ENCODE results near the gene CCDC150. TPM values are rescaled to one million over a fixed set of nuclear protein-coding genes. Genes with fewer than 3 reads are reported as not detected.

CCDC150 gene
- total RNA-seq: 3.5 and 4.4 TPM in 2 replicates

DNA sequence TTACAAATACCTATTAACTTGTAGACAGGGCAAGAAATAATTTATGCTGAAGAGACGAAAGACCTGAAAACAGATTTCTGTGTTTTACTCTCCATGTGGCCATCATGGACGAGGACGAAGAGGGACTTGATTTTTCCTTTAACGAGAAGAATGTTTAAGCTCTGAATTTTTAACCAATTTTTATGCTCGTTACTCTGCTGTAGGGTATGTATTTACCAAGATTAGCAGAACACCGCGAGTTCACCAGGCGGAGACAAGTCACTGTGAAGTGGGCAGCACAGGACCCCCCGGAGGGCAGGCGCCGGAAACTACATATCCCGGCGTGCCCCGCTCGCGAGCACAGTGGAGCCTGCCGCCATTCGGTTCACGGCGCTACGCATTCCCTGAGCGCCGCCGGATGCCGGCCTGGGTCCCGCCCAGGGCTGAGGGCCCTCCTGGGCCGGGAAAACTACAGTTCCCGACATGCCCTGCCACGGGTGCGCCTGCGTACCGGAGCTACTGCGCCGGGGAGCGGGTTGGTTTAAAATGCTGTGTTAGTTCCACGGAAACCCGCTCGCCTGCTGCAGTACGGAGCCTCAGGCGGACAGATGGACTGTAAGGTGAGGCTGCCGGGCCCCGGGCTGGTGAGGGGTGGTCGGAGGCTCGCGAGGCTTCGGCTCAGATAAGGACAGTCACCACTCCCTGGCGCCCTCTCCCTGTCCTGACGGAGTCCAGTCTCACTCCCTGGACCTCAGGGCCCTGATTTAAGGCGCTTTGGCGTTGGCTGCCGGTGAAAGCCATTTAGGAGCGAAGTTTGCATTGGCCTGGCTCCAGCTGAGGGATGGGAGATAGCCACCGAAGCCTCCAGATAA is at the start of gene CCDC150:
Gene CCDC150 (plus strand): TSS at position 536 of the 851 bp plus-strand sequence. CDS start 52 bp downstream, at position 588.
- DNase-seq (ENCODE audit: low read depth): peak; percentile 74
- no peaks in the 10 kb centered on the region for H3K27me3 ChIP-seq (ENCODE audit: control insufficient read depth, insufficient read depth, low read length)
- TF ChIP-seq CTCF (IDR thresholded peaks at IDR 0.05; ENCODE audit: insufficient read depth, low read length, poor library complexity, severe bottlenecking): peak; percentile 22

DNA sequence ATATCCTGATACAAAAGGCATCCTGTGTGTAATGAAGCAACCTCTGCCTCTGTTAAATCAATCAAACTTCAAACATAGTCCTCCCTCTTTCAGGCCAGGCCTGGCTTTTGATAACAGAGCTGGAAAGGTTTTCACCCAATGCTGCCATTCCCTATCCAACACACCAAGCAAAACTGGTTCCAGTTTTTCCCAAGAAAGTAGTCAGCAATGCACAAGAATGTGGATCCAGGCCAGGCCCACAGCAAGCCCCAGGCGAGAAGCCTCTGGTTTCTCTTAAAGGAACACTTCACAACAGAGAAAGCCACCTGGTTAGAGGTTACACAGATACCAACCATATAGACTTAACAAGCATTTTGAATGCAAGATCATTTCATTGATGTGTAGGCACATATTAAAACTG is 49.2 kb upstream of the CCDC150 start:
- Histone ChIP-seq H3K36me3 (ENCODE audit: control insufficient read depth, insufficient read depth, low read length) (no peaks in the 10 kb centered on the region), H3K4me3 (ENCODE audit: low read depth, low read length) (no peak overlapping the region), H3K27me3 (ENCODE audit: control insufficient read depth, insufficient read depth, low read length) (peaks cover 4% of the 10 kb centered on the region)
- TF ChIP-seq CTCF (IDR thresholded peaks at IDR 0.05; ENCODE audit: insufficient read depth, low read length, poor library complexity, severe bottlenecking): no peak
- DNase-seq (ENCODE audit: low read depth): no peak

More for the DNA sequence above, at the start of gene CCDC150:
- peak within 1 kb of the TSS; percentile 74 for H3K4me3 ChIP-seq (ENCODE audit: low read depth, low read length)
- H3K36me3 ChIP-seq (ENCODE audit: control insufficient read depth, insufficient read depth, low read length): no peaks in the 10 kb centered on the region

DNA sequence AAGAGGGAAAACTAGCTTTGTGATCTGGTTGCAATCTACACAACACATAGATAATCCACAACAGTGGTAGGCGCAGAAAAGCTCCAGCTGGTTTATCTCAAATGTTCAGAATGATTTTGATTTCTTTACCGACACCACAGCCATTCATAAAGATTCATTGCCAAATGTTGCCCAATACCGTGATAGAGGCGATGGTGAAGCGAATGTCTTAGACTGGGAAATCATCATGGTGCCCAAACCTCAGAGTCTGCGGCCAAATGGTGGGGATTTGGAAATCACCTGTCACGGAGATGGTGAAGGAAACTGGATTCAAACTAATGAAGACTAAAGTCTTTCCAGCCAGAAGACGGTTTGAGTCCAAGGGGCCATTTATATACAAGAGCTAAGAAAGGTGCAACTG is 48.5 kb upstream of the CCDC150 start:
- Histone ChIP-seq H3K4me3 (ENCODE audit: low read depth, low read length) (no peak overlapping the region), H3K36me3 (ENCODE audit: control insufficient read depth, insufficient read depth, low read length) (no peaks in the 10 kb centered on the region), H3K27me3 (ENCODE audit: control insufficient read depth, insufficient read depth, low read length) (peaks cover 4% of the 10 kb centered on the region)
- no peak for DNase-seq (ENCODE audit: low read depth)
- no peak for TF ChIP-seq CTCF (IDR thresholded peaks at IDR 0.05; ENCODE audit: insufficient read depth, low read length, poor library complexity, severe bottlenecking)

GRCh38 chr2:196591621-196592022 is 47.9 kb upstream of the CCDC150 start:
- no peaks in the 10 kb centered on the region for H3K36me3 ChIP-seq (ENCODE audit: control insufficient read depth, insufficient read depth, low read length)
- H3K4me3 ChIP-seq (ENCODE audit: low read depth, low read length): no peak overlapping the region
- TF ChIP-seq CTCF (IDR thresholded peaks at IDR 0.05; ENCODE audit: insufficient read depth, low read length, poor library complexity, severe bottlenecking): no peak
- H3K27me3 ChIP-seq (ENCODE audit: control insufficient read depth, insufficient read depth, low read length): peaks cover 4% of the 10 kb centered on the region
- no peak for DNase-seq (ENCODE audit: low read depth)

DNA sequence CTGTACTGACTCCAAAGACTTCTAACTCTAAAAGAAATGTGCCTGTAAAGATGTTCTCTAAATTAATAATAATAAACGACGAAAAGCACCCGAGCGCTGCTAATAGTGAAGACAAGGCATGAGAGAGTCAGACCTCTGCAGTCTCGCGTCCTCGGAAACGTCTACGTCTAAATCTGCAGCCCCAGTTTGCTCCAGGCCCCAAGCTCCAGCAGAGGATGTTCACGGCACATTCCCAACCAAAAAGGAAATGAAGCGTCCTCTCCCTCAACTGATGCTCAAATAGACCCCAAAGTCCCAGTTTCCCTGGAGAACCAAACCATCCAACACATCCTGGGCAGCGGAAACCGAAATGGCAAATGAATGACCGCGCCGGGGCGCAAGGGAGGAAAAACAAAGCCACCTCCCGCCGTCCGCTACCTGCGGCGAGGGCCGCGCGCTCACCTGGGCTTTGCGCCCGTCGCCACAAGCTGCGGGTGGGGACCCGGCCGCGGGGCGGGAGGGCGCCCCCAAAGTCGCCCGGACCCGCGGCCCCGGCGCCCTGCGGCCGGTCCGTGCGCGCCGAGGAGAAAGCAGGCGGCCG is 47.1 kb upstream of the CCDC150 start:
- peak; percentile 18 for TF ChIP-seq CTCF (IDR thresholded peaks at IDR 0.05; ENCODE audit: insufficient read depth, low read length, poor library complexity, severe bottlenecking)
- Histone ChIP-seq H3K27me3 (ENCODE audit: control insufficient read depth, insufficient read depth, low read length) (peaks cover 4% of the 10 kb centered on the region), H3K4me3 (ENCODE audit: low read depth, low read length) (peak overlapping the region; percentile 54), H3K36me3 (ENCODE audit: control insufficient read depth, insufficient read depth, low read length) (no peaks in the 10 kb centered on the region)
- no peak for DNase-seq (ENCODE audit: low read depth)

Measured in kidney epithelial cell (primary cell).